Heart left ventricle (tissue), 16 donors: Measurements from ENCODE around the gene AGER. TPM values are rescaled to one million over a fixed set of nuclear protein-coding genes. Genes with fewer than 3 reads are reported as not detected.
"Not testable (repeated sequence)": the region's sequence is repeated elsewhere in the genome, so short reads cannot be mapped to it uniquely, and the experiment has no call there.

Source experiments
- ATAC-seq, 4 donors: fragments of 200-7000 bp; cut with Tn5 transposase; one replicate each; pipeline ENCODE4 v1.9.1; 2020 to 2022; ENCODE audit warnings: moderate library complexity in 4 of 4, mild to moderate bottlenecking in 3 of 4, moderate number of reproducible peaks in 1 of 4
- DNase-seq, 5 donors: peaks; one replicate each; pipeline ENCODE4 v3.0.0-alpha.2; 2020
- H3K27ac ChIP-seq, 12 donors: fragments of 200-600 bp; sonication (generic) in 4 of 12; one replicate each; pipeline versions ENCODE4 v1.5.0 to v1.8.0; 2016 to 2022; ENCODE audit warnings: mild to moderate bottlenecking in 2 of 12
- H3K27me3 ChIP-seq, 9 donors: fragments of 200-600 bp; sonication (generic) in 2 of 9; one replicate each; pipeline versions ENCODE4 v1.5.1 to v1.8.0; 2016 to 2022; ENCODE audit warnings: mild to moderate bottlenecking in 3 of 9
- H3K36me3 ChIP-seq, 9 donors: fragments of 200-600 bp; sonication (generic) in 2 of 9; one replicate each; pipeline versions ENCODE4 v1.5.0 to v1.8.0; 2018 to 2022; ENCODE audit warnings: mild to moderate bottlenecking in 2 of 9
- H3K4me1 ChIP-seq, 12 donors: fragments of 200-600 bp; sonication (generic) in 4 of 12; one replicate each; pipeline versions ENCODE4 v1.5.0 to v1.8.0; 2016 to 2022; ENCODE audit warnings: mild to moderate bottlenecking in 3 of 12
- H3K4me3 ChIP-seq, 12 donors: fragments of 200-600 bp; sonication (generic) in 4 of 12; one replicate each; pipeline versions ENCODE4 v1.5.0 to v1.8.0; 2017 to 2022; ENCODE audit warnings: mild to moderate bottlenecking in 9 of 12, moderate library complexity in 4 of 12
- H3K9me3 ChIP-seq, 12 donors: fragments of 200-600 bp; sonication (generic) in 4 of 12; one replicate each; pipeline versions ENCODE4 v1.5.0 to v1.8.0; 2016 to 2022; ENCODE audit warnings: mild to moderate bottlenecking in 1 of 12
- CTCF ChIP-seq, 12 donors: fragments of 200-600 bp; sonication (generic) in 4 of 12; IDR thresholded peaks; one replicate each; pipeline versions ENCODE4 v1.5.0 to v1.8.0; 2018 to 2022; ENCODE audit warnings: antibody characterized with exemption in 12 of 12, mild to moderate bottlenecking in 5 of 12
- POLR2A ChIP-seq, 2 donors: fragments of 450-650 bp; IDR thresholded peaks; one replicate each; pipeline ENCODE4 v1.6.1; 2017; ENCODE audit warnings: antibody characterized with exemption in 2 of 2, mild to moderate bottlenecking in 2 of 2, moderate library complexity in 2 of 2
- WGBS, 4 donors: extraction: QIAGEN DNeasy Blood & Tissue Kit in 2 of 4; methylation state at CpG; one replicate each; pipeline versions ENCODE4 v1.1.5 to v1.1.7; 2013 to 2018; 5-methylcytosine and 5-hydroxymethylcytosine counted together
- intact Hi-C, 10 donors: fragments of 100-400 bp; cut with DNase I; formaldehyde crosslinking; loops; one replicate each; pipeline versions ENCODE4 v1.11.1 to v1.14.2; 2022
- polyA plus RNA-seq, 2 donors: library from polyadenylated mRNA; stranded (reverse); fragments of 200-250 nt; gene quantifications; one replicate each; pipeline ENCODE4 v1.2.3, GENCODE V29; 2013
- total RNA-seq, 9 donors: library from RNA; depleted of rRNA in 2 of 9; stranded (reverse); fragments of >200 nt in 2 of 9; fragmentation: NEBNext Ultra II Directional in 3 of 9; extraction: Animal tissue kit (Norgen Biotek cat#: 25700) in 3 of 9; gene quantifications; one replicate each; pipeline versions ENCODE4 v1.1.0 to v1.2.4, GENCODE V29; 2016 to 2023
- donor health status: ischemic (EF 13 %, LVEDD 7.1; RV severe dilation, severe dysfunction).
- donor health status: healthy with polysubstance abuse.
- donor health status: DM: no; HTN: yes; CAD: no.
- donor health status: DM: no; HTN: no; CAD: no.
- donor health status: ischemic (EF 25% LVEDD 6.9; RV normal size, moderate dysfunction).
- donor health status: ischemic (EF 25% LVEDD 5.7; RV mildly dilated, moderate dysfunction).
- donor health status: healthy.
- donor health status: DM: yes; HTN: yes; CAD: no.
- donor health status: ischemic (EF 35%, LVEDD 5.7; RV mildly dilated, moderate dysfunction).
- donor health status: nonischemic (EF 11% LVEDD 7.7; RV severe dilation, severe dysfunction).
- donor health status: DM: yes; HTN: yes; CAD: no.
- donor health status: PGD.
- donor health status: ischemic (EF 29% LVEDD 5.4; RV normal size, mild dysfunction).
- donor health status: nonischemic (EF 23%, LVEDD 6.1; RV moderate dilation, normal function).

Gene AGER
- total and polyA plus RNA-seq, 11 donors, result 0.69 to 5.7 (median 1.7) TPM; not detected in 1

- no peak for ATAC-seq
- WGBS, 4 donors, result 87 to 98% (median 94%) methylated on average over 4 of the region's 4 CpGs
- intact Hi-C loops, result loop anchor here in 1 of 10 donors (2.0 kb wide), 1 partner anchor 15 kb away; no protein-coding TSS in a partner anchor
Measured at GRCh38 chr6:32147401-32148132, 36.5 kb downstream of the AGER start.

GRCh38 chr6:32146687-32147086 lies 37.4 kb downstream of the AGER start:
- WGBS, 4 donors, result 29 to 39% (median 35%) methylated on average over 4 of the region's 4 CpGs
- ATAC-seq (no peak), DNase-seq (no peak)
- TF ChIP-seq CTCF (IDR thresholded peaks at IDR 0.05) (no peak), POLR2A (IDR thresholded peaks at IDR 0.05) (no peak)
- H3K27me3 ChIP-seq, result peaks cover 0 to 34% (median 6%) of the 10 kb centered on the region in 9 donors
- peaks cover 0 to 5% (median 0%) of the 10 kb centered on the region in 9 donors for H3K36me3 ChIP-seq
- peaks cover 0 to 12% (median 1%) of the 10 kb centered on the region in 12 donors for H3K4me1 ChIP-seq
- no peak overlapping the region for H3K27ac ChIP-seq
- no peaks in the 10 kb centered on the region for H3K9me3 ChIP-seq
- intact Hi-C loops, result loop anchor here in 1 of 10 donors (2.0 kb wide), 1 partner anchor 14 kb away; no protein-coding TSS in a partner anchor
- no peak overlapping the region for H3K4me3 ChIP-seq

More at GRCh38 chr6:32147401-32148132, 36.5 kb downstream of the AGER start:
- H3K36me3 ChIP-seq, result peaks cover 0 to 5% (median 0%) of the 10 kb centered on the region in 9 donors
- H3K27ac ChIP-seq, result no peak overlapping the region
- no peaks in the 10 kb centered on the region for H3K9me3 ChIP-seq
- no peak overlapping the region for H3K4me3 ChIP-seq
- peaks cover 0 to 40% (median 6%) of the 10 kb centered on the region in 9 donors for H3K27me3 ChIP-seq
- H3K4me1 ChIP-seq, result peaks cover 0 to 18% (median 8%) of the 10 kb centered on the region in 12 donors
- DNase-seq, result no peak
- no peak for TF ChIP-seq POLR2A (IDR thresholded peaks at IDR 0.05)
- no peak for TF ChIP-seq CTCF (IDR thresholded peaks at IDR 0.05)

GRCh38 chr6:32146287-32146686 lies 37.8 kb downstream of the AGER start:
- DNase-seq (no peak), ATAC-seq (no peak)
- H3K36me3 ChIP-seq, result peaks cover 0 to 5% (median 0%) of the 10 kb centered on the region in 9 donors
- WGBS, 4 donors, result 54 to 88% (median 59%) methylated on average over 1 of the region's 1 CpG
- H3K4me3 ChIP-seq, result no peak overlapping the region
- H3K9me3 ChIP-seq, result no peaks in the 10 kb centered on the region
- TF ChIP-seq CTCF (IDR thresholded peaks at IDR 0.05) (no peak), POLR2A (IDR thresholded peaks at IDR 0.05) (no peak)
- intact Hi-C loops, result loop anchor here in 1 of 10 donors (2.0 kb wide), 1 partner anchor 13 kb away; no protein-coding TSS in a partner anchor
- no peak overlapping the region for H3K27ac ChIP-seq
- H3K4me1 ChIP-seq, result peaks cover 0 to 8% (median under 1%) of the 10 kb centered on the region in 12 donors
- peaks cover 0 to 34% (median 6%) of the 10 kb centered on the region in 9 donors for H3K27me3 ChIP-seq

- not testable (repeated sequence) for H3K36me3 ChIP-seq, ATAC-seq
- WGBS, 4 donors, result 73 to 88% (median 82%) methylated on average over 7 of the region's 7 CpGs
Measured at GRCh38 chr6:32144238-32144637, 39.8 kb downstream of the AGER start.

More at GRCh38 chr6:32144238-32144637, 39.8 kb downstream of the AGER start:
- H3K27ac ChIP-seq, H3K9me3 ChIP-seq, intact Hi-C loops, H3K4me3 ChIP-seq, DNase-seq, H3K4me1 ChIP-seq: not testable (repeated sequence)
- peaks cover 0 to 17% (median 6%) of the 10 kb centered on the region in 9 donors for H3K27me3 ChIP-seq
